Spinal cord (tissue), 10 donors: Measurements from ENCODE around the gene KLC3. TPM values are rescaled to one million over a fixed set of nuclear protein-coding genes. Genes with fewer than 3 reads are reported as not detected.
A peak's percentile ranks its signal among the peaks of the same experiment; 100 is the strongest.

Source experiments
- DNase-seq, 6 donors: peaks; one replicate each; pipeline versions ENCODE4 v3.0.0 to v3.0.0-alpha.2; 2013 to 2015; ENCODE audit warnings: low spot score in 6 of 6, low read depth in 4 of 6
- H3K27ac ChIP-seq: one replicate; pipeline ENCODE4 v1.5.1; 2013; ENCODE audit warnings: low read depth, low read length, control low read depth
- H3K27me3 ChIP-seq: one replicate; pipeline ENCODE4 v1.6.1; 2013; ENCODE audit warnings: low read length; ENCODE audit not compliant: control insufficient read depth, insufficient read depth
- H3K36me3 ChIP-seq: one replicate; pipeline ENCODE4 v1.6.1; 2013; ENCODE audit warnings: low read length; ENCODE audit not compliant: control insufficient read depth, insufficient read depth
- H3K4me1 ChIP-seq: one replicate; pipeline ENCODE4 v1.6.1; 2013; ENCODE audit warnings: low read length; ENCODE audit not compliant: control insufficient read depth, insufficient read depth
- H3K4me3 ChIP-seq: one replicate; pipeline ENCODE4 v1.5.1; 2013; ENCODE audit warnings: low read depth, low read length, control low read depth
- H3K9me3 ChIP-seq: one replicate; pipeline ENCODE4 v1.6.1; 2013; ENCODE audit warnings: low read length; ENCODE audit not compliant: control insufficient read depth, insufficient read depth
- WGBS: methylation state at CpG from one replicate; pipeline ENCODE4 v1.1.5; 2013; ENCODE audit warnings: missing lambda C conversion rate; ENCODE audit not compliant: insufficient coverage; 5-methylcytosine and 5-hydroxymethylcytosine counted together
- long read RNA-seq, 4 donors: transcript quantifications; one replicate each; lab custom pipeline, GENCODE V29; 2026
- polyA plus RNA-seq, 2 donors: library from polyadenylated mRNA; unstranded; fragments of 120-200 nt; gene quantifications; one replicate each; pipeline ENCODE4 v1.2.1, GENCODE V29; 2013; ENCODE audit not compliant: insufficient read length in 2 of 2
- total RNA-seq, 2 donors: library from RNA; depleted of rRNA in 1 of 2; stranded (reverse); fragments of 120-200 nt in 1 of 2; fragments of >200 nt in 1 of 2; gene quantifications; one replicate each; pipeline versions ENCODE4 v1.2.3 to v1.2.4, GENCODE V29; 2013 to 2014
- donor health status: healthy.

The KLC3 gene
- total RNA-seq (1 to 10 TPM in 1 of 2 donors, under 1 TPM in 1; 0.17 to 1.1 TPM), polyA plus RNA-seq (1 to 10 TPM in 1 of 2 donors, under 1 TPM in 1; 0.44 to 1.4 TPM)
- long read RNA-seq, donor 1, partial matches to known transcripts, result 0 of 1 reads
- long read RNA-seq, donor 1, other reads (novel, unspliced or antisense), result 0 of 1 reads
- long read RNA-seq, donor 2, partial matches to known transcripts, result 12 of 12 reads
- long read RNA-seq, donor 2, other reads (novel, unspliced or antisense), result 0 of 12 reads
- long read RNA-seq, donor 3, result 0 reads
- long read RNA-seq, donor 4, result 0 reads

DNA sequence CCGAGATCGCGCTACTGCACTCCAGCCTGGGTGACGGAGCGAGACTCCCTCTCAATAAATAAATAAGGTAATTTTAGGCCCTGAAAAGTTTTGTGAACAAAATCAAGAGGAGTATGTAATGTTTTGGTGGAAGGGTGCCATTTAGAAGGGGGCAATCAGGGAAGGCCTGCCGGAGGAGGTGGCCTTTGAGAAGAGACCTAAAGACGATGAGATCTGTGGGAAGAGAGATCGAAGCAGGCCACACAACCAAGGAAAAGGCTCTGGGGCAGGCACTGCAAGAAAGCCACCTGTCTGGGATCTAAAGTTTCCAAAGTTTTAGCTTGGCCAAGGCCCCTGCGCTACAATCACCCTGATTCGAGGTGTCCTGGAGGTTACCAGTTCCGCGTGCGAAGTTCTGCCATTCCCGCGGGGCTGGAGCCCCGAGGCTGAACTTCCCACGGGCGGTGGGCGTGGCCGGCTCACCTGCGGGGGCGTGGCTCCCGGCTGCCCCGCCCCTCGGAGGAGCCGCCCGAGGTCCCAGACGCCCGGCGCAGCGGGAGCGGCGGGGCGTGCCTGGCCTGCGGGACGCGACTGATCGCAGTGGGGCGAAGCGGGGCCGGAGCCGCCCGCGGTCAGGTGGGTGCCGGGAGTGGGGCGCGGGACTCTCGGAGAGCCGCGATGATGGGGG, at the start of gene KLC3:
KLC3 (plus strand) TSS at position 519 of the 667 bp plus-strand sequence. CDS start 4,792 bp downstream, outside the sequence.
- Histone ChIP-seq H3K27me3 (peaks cover 36% of the 10 kb centered on the region), H3K4me3 (no peak within 1 kb of the TSS)
- no peak for DNase-seq

DNA sequence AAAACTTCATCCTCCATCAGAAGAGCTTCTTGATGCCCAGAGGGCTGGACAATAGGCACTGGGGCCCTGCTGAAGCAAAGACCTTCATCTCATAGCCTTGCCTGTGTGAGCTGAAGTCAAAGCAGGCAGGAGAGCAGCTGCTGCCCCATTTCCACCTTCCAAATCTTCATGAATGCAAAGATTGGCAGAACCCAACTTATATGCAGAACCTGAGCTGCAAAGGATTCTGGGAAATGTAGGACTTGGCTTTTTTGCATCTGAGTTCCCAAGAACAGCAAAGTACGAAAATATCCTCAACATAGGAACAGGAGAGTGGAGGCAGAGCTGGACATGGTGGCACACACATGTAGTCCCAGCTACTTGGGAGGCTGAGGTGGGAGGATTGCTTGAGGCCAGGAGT, 48.7 kb upstream of the KLC3 start:
- Histone ChIP-seq H3K27me3 (no peaks in the 10 kb centered on the region), H3K4me3 (no peak overlapping the region), H3K4me1 (no peaks in the 10 kb centered on the region), H3K36me3 (peaks cover 82% of the 10 kb centered on the region), H3K27ac (no peak overlapping the region), H3K9me3 (peaks cover 8% of the 10 kb centered on the region)
- no peak for DNase-seq
- WGBS, result 100% methylated on average over 1 of the region's 1 CpG

More for the DNA sequence above, at the start of gene KLC3:
- WGBS, result 2% methylated on average over 45 of the region's 50 CpGs
- Histone ChIP-seq H3K27ac (no peak within 1 kb of the TSS), H3K36me3 (no peaks in the 10 kb centered on the region), H3K9me3 (no peaks in the 10 kb centered on the region), H3K4me1 (peaks cover 7% of the 10 kb centered on the region)

DNA sequence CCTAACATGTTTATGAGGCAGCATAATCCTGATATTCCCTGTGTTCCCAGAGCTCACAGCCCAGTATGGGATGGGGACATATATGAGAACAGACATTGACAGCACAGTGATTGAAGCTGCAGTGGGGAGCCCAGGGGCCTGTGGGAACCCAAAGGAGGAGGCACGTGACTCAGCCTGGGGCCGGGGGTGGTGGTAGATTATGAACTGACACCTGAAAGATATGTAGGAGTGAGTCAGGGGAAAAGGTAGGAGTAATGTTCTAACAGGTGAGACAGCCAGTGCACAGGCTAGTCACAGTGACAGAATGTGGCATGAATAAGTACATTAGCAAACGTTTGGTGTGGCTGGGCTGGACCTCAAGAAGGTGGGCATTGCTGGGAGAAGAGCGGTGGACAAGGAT, 46.9 kb upstream of the KLC3 start:
- H3K9me3 ChIP-seq, result peaks cover 8% of the 10 kb centered on the region
- no peaks in the 10 kb centered on the region for H3K27me3 ChIP-seq
- no peaks in the 10 kb centered on the region for H3K4me1 ChIP-seq
- 90% methylated on average over 4 of the region's 4 CpGs for WGBS
- peaks cover 81% of the 10 kb centered on the region for H3K36me3 ChIP-seq
- no peak for DNase-seq
- H3K4me3 ChIP-seq, result no peak overlapping the region
- no peak overlapping the region for H3K27ac ChIP-seq

- 75% methylated on average over 6 of the region's 12 CpGs for WGBS
- H3K9me3 ChIP-seq, result peaks cover 8% of the 10 kb centered on the region
- peaks cover 81% of the 10 kb centered on the region for H3K36me3 ChIP-seq
- H3K4me1 ChIP-seq, result no peaks in the 10 kb centered on the region
- H3K27me3 ChIP-seq, result no peaks in the 10 kb centered on the region
- no peak overlapping the region for H3K4me3 ChIP-seq
- H3K27ac ChIP-seq, result no peak overlapping the region
- peak in 2 of 6 donors; percentile 8 to 50 for DNase-seq
These were observed 46.1 kb upstream of the KLC3 start for GRCh38 chr19:45294291-45295029.

DNA sequence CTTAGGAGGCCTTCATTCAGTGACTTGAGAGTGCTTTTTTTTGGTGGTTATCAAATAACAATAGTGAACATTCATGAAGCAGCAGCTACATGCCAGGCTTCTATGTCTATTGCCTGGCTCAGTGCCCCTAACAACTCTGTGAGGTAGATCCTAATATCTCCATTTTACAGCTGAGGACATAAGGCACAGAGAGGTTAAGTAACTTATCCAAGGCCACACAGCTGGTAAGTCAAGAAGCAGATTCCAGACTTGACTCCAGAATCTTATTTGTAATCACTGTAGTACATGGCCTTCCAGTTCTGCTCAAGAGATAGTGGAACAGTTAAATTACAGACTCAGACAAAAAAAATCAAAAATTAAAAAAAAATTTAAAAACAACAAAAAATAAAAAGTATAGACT, 44.7 kb upstream of the KLC3 start:
- H3K4me1 ChIP-seq, result no peaks in the 10 kb centered on the region
- H3K36me3 ChIP-seq, result peaks cover 78% of the 10 kb centered on the region
- H3K27ac ChIP-seq, result no peak overlapping the region
- no peak for DNase-seq
- H3K9me3 ChIP-seq, result peaks cover 8% of the 10 kb centered on the region
- H3K4me3 ChIP-seq, result no peak overlapping the region
- H3K27me3 ChIP-seq, result no peaks in the 10 kb centered on the region

DNA sequence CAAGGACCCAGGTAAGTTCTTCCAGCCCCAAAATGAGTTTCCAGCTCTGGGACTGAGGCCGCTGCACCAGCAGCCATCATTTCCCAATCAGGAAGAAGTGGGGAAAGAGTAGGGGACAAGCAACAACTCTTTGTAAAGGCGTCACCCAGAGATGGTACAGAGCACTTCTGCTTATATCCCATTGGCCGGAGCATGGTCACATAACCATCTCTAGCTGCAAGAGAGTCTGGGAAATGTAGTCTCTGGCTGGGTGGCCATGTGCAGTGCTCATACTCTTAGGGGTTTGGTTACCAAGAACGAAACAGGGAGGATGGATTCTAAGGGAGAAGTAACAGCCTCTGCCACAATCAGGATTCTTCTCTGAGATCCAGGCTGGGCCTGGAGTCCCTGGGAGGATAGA, 44.2 kb upstream of the KLC3 start:
- Histone ChIP-seq H3K4me3 (no peak overlapping the region), H3K9me3 (peaks cover 8% of the 10 kb centered on the region), H3K27ac (no peak overlapping the region), H3K27me3 (no peaks in the 10 kb centered on the region), H3K4me1 (no peaks in the 10 kb centered on the region), H3K36me3 (peaks cover 76% of the 10 kb centered on the region)
- no peak for DNase-seq
- 92% methylated on average over 3 of the region's 4 CpGs for WGBS

- Histone ChIP-seq H3K9me3 (peaks cover 8% of the 10 kb centered on the region), H3K27me3 (no peaks in the 10 kb centered on the region), H3K4me1 (no peaks in the 10 kb centered on the region), H3K4me3 (no peak overlapping the region), H3K36me3 (peaks cover 80% of the 10 kb centered on the region), H3K27ac (no peak overlapping the region)
- no peak for DNase-seq
- 92% methylated on average over 10 of the region's 18 CpGs for WGBS
These were observed 42.9 kb upstream of the KLC3 start for GRCh38 chr19:45297674-45298073.

- whole genome bisulfite sequencing, result 100% methylated on average over 1 of the region's 5 CpGs
- no peaks in the 10 kb centered on the region for H3K4me1 ChIP-seq
- H3K36me3 ChIP-seq, result peaks cover 82% of the 10 kb centered on the region
- DNase-seq, result no peak
- H3K9me3 ChIP-seq, result peaks cover 5% of the 10 kb centered on the region
- H3K27me3 ChIP-seq, result no peaks in the 10 kb centered on the region
- H3K4me3 ChIP-seq, result no peak overlapping the region
- H3K27ac ChIP-seq, result no peak overlapping the region
These were observed 42.3 kb upstream of the KLC3 start for GRCh38 chr19:45298264-45298663.

DNA sequence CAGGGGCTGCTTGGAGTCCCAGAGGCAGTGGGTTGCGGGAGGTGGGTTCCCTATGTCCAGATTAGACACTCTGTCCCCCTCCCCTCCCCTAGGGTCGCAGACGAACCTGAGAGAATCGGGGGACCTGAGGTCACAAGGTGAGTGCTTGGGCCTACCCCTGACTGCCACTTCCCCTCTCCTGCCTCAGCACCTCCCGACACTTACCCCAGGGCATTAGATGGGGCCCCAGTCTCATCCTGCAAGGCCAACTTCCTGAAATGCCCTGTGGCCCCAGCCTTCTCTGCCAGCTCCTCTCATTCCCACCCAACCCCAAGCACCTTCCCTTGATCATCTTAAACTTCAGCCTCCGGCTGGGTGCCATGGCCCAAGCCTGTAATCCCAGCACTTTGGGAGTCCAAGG, 40.8 kb upstream of the KLC3 start:
- no peak for DNase-seq
- H3K4me3 ChIP-seq, result no peak overlapping the region
- H3K27me3 ChIP-seq, result no peaks in the 10 kb centered on the region
- peaks cover 73% of the 10 kb centered on the region for H3K36me3 ChIP-seq
- 93% methylated on average over 6 of the region's 6 CpGs for WGBS
- H3K4me1 ChIP-seq, result no peaks in the 10 kb centered on the region
- H3K9me3 ChIP-seq, result no peaks in the 10 kb centered on the region
- no peak overlapping the region for H3K27ac ChIP-seq
